ENCODE measurements around the gene ATP6V1G3. TPM values are rescaled to one million over a fixed set of nuclear protein-coding genes. Genes with fewer than 3 reads are reported as not detected.
"Not testable (repeated sequence)": the region's sequence is repeated elsewhere in the genome, so short reads cannot be mapped to it uniquely, and the experiment has no call there.

ATP6V1G3 gene, protein sequence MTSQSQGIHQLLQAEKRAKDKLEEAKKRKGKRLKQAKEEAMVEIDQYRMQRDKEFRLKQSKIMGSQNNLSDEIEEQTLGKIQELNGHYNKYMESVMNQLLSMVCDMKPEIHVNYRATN
- total RNA-seq, result not detected
- long read RNA-seq, result 0 reads

DNA sequence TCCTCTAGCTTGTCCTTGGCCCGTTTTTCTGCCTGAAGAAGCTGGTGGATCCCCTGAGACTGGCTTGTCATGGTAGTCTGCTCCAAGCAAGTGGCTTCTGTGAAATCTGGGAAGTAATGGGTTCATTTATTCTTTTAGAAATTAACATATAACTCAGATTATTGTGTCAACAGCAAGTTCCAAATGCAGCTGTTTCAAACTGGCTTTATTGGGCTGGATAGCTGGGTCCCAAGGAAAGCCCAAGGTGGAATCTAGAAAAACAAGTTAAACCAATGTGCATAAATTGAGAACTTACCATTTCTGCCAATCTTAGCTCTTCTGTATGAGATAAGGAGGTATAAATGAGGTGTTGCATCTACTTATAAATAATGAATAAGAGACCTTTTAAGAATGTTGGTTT lies at the start of gene ATP6V1G3:
Gene ATP6V1G3 (minus strand): TSS at position 101 of the 400 bp plus-strand sequence. CDS start 30 bp downstream, at position 71.
- DNase-seq (ENCODE audit: low spot score), result no peak

DNA sequence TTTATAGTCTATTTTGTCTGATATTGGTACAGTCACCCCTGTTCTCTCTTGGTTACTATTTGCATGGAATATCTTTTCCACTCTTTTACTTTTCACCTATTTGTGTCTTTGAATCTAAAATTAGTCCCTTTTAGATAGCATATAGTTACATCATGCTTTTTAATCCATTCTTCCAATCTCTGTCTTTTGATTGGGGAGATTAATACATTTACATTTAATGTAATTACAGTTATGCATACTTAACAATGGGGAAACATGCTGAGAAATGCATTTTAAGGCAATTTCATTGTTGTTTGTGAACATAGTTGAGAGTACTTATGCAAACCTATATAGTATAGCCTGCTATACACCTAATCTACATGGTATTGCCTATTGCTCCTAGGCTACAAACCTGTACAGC lies 48.4 kb upstream of the ATP6V1G3 start:
- DNase-seq (ENCODE audit: low spot score), result no peak

DNA sequence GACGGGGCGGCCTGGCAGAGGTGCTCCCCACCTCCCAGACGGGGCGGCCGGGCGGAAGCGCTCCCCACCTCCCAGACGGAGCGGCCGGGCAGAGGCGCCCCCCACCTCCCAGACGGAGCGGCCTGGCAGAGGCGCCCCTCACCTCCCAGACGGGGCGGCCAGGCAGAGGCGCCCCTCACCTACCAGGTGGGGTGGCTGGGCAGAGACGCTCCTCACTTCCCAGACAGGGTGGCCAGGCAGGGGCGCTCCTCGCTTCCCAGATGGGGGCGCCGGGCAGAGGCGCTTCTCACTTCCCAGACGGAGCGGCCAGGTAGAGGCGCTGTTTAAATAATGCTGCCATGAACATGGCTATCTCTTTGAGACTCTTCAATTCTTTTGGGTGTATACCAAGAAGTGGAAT lies 43.7 kb upstream of the ATP6V1G3 start:
- no peak for DNase-seq (ENCODE audit: low spot score)

DNA sequence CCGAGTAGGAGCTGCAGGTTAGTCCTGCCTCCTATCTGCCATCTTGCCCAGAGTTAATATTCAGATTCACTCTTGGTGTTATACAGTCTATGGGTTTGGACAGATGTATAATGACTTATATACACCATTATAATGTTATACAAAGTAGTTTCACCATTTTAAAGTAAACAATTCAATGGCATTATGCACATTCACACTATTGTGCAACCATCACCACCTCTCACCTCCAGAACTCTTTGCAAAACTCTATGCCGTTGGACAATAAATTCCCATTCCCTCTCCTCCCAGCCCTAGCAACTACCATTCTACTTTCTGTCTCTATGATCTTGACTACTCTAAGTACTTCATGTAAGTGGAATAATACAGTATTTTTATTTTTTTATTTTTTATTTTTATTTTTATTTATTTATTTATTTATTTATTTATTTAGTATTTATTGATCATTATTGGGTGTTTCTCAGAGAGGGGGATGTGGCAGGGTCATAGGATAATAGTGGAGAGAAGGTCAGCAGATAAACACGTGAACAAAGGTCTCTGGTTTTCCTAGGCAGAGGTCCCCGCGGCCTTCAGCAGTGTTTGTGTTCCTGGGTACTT lies 42.8 kb upstream of the ATP6V1G3 start:
- not testable (repeated sequence) for DNase-seq (ENCODE audit: low spot score)

DNA sequence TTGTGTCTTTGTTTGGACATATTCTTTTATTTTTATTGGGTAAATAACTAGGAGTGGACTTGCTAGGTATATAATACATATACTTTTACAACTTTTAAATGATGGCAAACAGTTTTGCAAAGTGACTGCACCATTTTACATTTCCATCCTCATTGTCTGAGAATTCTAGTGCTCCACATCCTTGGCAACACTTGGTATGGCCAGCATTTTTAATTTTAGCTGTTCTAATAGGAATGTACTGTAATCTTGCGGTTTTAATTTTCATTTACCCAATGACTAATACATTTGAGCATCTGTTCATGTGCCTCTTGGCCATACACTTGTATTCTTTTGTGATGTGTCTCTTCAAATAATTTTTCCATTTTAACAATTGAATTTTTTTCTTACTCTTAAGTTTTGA lies 37.0 kb upstream of the ATP6V1G3 start:
- no peak for DNase-seq (ENCODE audit: low spot score)

DNA sequence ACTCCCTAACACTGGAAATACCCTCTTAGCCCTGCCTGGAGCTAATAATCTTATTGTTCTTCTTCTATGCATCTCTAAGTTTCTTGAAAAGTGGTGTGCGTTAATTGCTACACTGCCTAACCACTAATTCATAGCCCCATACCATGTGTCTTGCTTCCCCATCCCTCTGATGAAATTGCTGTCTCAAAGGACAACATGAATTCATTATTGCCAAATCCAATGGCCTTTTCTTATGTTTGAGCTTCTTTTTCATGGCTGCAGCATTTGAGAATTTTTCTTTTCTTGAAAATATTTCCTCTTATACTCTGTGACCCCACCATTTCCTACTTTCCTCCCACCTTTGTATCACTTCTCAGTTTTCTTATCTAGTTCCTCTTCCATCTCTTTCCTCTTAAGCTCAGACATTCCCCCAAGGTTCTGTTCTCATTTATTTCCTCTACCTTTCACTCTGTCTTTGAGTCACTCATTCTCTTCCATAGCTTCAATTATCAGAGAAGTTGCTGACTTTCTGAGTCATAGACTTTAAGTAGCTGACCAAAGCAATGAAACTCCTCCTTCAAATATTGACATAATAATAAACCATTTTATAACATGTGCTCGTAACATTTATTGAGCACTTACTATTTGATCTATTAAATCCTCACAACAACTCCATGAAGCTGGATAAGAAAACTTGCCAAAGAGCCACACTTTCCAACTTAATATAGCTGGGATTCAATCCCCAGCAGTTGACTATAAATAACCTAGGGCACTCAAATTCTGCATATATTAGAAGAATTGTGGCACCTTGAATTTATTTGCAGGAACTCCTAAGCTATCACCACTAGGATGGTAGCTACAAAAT lies 35.5 kb upstream of the ATP6V1G3 start:
- no peak for DNase-seq (ENCODE audit: low spot score)

DNA sequence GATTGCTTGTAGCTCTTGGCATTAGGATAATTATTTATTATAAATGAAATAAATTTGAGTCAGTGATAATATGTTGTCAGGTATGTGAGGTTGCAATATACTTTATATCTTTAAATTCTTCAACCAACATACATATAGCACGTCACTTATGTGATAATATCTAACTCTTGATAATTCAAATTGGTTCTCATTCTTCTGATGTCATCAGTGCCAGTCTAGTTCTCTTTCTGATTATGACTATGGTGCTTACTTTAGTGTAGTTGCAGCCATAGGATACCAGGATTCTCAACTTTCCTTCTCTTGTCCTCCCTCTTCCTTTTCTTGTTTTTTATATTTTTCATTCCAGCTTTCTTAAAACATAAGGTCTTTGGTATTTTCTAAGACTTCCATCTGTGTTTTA lies 34.8 kb upstream of the ATP6V1G3 start:
- no peak for DNase-seq (ENCODE audit: low spot score)

DNA sequence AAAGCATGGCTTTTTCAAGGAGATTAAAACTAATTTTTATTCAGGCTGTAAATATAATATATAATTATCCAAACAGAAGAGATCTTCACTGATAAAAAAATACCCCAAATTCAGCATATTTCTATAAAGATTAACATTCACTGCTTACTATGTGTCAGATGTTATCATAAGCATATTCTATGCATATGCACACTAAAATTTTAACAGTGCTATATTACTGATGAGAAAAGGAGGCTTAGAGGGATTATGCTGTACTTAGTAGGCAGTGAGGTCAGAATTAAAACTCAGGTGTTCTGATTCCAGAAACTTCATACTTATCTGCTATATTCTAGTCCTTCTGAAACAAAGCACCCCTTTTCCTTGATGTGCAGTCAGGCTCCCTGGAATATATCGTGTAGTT lies 33.8 kb upstream of the ATP6V1G3 start:
- DNase-seq (ENCODE audit: low spot score), result no peak

DNA sequence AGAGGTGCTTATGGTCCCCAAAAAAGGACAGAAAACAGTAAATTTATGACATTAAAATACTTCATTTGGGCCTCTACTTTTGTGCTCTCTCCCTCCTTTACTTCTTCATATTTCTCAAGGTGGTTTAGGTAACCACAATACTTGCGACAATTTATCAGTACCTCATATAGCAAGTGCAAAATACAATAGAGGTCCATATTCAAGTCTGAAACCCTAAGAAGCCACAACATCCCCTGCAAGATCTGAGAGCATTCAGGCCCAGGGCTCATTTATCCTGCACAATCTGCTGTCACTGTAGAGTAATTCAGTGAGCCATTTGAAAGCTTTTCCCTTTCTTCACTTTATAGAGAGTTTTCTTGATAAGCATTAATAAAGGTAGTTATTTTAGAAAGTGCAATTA lies 24.2 kb upstream of the ATP6V1G3 start:
- DNase-seq (ENCODE audit: low spot score), result no peak

DNA sequence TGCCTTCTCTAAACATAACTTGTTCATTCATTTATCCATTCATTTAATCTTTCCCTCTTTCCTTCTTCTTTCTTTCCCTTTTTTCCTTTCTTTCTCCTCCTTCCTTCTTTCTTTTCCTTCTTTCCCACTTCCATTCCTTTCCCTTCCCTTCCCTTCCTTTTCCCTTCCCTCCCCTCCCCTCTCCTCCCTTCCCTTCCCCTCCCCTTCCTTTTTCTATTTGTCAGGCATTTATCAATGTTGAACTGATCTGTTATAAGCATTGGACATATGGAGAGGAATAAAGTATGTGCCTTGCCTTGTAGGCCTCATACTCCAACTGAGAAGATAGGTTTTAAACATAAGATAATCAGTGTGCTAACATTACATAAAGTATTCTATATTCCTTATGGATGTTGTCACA lies 23.7 kb upstream of the ATP6V1G3 start:
- no peak for DNase-seq (ENCODE audit: low spot score)

DNA sequence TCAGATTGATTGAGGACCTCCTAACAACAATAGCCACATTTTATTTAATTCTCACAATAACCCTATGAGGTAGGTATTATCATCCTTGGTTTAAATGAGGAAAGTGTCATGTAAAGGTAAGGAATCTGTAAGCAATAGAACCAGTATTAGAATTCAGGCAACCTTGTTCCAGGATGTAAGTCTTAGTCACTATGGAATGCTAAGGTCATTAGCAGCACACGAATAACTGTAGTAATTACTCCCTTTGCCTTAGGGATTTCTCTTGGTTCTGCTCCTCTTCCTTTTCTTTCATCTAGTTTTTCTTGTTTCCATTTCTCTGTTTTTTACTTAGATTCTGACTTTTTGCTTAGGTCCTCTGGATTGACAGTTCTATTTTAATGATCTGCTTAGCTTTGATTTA lies 23.1 kb upstream of the ATP6V1G3 start:
- no peak for DNase-seq (ENCODE audit: low spot score)

DNA sequence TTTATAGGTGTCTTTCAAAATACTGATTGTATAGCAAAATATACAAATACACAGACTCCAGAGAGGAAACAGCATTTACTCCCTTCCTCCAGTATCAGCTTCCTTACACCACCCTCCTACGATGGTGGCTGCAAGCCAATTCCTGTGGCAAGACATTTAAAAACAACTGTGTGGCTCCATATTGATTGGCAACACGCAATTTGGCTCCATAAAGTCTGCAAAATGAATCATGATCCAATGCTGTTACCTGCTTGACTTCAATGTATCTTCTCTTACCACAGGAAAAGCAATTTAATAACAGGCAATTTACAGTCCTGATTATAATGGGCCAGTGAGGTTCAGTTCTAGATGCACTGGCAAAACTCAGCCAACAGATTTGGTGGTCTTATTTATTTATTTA lies 19.7 kb upstream of the ATP6V1G3 start:
- DNase-seq (ENCODE audit: low spot score), result no peak

DNA sequence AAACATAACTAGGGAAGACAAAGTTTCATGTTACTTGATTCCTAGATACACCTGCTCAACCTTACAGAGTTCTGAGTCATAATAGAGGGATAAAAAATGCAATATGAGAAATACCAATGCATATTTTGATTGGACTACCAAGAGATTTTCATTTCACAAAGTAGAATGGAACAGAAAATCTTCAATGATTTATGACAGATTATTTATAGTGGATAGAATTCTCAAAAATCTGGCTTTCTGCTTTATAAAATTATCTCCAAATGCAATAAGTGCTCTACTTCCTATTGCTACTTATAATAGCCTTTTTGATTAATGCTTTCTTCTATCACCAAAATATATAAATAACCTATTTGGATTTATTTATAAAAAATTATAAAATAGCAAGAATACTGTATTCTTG lies 18.9 kb upstream of the ATP6V1G3 start:
- no peak for DNase-seq (ENCODE audit: low spot score)

DNA sequence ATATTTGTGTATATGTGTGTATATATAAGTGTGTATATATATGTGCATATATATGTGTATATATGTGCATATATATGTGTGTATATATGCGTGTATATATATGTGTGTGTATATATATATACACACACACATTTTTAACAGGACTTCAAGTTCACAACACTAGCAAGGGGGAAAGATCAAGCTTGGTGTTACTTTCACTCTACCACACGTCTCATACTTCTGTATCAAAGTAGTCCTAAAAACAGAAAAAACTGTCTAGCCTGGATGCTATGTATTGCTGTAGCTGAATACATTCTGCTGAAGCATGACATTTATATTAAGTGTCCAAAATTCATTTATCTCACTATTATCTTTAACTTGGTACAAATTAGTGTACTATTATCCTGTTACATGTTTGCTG lies 17.9 kb upstream of the ATP6V1G3 start:
- no peak for DNase-seq (ENCODE audit: low spot score)

DNA sequence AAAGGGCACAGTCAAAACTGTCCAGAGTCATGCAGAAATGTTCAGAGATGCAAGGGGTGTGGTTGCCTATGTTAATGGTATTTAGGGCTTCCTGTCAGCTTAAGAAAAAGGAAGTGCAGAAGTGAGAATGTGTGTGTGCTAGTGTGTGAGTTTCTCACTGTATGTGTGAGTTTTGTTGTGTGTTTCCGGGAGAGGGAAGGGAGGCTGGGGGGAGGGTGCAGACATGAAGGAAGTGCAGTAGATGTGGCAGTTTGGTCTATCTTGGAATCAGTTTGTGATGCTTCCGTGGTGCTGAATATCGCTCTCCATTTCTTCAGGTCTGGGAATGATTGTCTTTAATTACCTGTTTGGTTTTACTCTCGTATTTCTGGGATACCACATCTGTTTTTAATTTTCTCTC lies 16.5 kb upstream of the ATP6V1G3 start:
- DNase-seq (ENCODE audit: low spot score), result no peak

DNA sequence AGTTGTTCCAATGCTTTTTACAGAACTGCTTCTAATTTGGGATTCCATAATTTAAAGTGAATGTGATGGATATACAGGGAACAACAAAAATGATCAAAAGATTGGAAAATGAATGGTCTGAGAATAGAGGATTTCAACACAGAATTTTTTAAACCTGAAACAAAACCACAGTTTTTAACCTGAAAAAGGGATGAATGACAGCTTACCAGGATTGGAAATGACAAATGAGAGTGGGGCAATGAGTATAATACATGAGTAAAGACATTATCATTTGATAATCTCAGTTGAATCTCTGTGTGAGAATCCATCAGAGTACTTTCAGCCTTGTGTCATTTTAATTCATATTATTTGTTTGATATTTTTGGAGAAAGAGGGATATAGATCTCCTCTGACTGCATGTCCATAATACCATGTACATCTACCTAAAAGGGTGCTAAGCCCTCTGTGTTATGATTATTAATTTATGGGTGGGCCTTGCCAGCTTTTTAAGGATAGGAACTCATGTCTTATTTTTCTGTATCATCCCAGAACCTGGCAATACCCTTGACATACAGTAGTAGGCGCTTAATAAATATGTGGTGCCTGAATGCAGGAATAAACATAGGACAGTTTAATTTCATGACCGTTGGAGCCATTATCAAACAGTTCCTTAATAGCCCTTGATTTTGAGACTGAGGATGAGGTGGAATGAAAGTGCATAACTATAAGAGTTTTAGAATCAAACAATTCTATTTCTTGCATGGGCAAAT lies 12.4 kb upstream of the ATP6V1G3 start:
- DNase-seq (ENCODE audit: low spot score), result no peak

DNA sequence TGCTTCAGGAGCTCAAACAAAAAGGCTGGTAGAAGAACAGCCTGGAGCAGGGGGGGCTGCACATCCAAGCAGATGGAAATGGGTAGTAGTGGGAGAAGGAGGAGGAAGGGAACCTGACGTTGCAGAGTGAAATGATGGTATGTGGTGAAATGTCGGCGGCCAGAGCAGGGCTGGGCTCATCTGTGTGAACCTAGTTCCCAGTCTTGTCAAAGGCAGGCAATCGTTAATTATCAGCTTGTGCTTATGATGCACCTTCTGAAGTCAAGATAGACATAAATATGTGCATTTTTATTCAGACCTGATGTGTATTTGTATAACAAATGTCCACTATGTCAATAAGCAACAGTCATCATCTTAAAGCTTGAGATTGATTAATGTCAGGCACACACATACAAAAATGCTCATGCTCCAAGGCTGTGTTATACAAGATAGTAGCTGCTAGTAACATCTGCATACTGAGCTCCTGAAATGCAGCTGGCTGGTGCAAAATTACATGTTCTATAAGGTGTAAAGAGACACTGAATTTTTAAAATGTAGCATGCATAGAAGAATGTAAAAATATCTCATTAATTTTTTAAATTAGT lies 10.6 kb upstream of the ATP6V1G3 start:
- DNase-seq (ENCODE audit: low spot score), result no peak

DNA sequence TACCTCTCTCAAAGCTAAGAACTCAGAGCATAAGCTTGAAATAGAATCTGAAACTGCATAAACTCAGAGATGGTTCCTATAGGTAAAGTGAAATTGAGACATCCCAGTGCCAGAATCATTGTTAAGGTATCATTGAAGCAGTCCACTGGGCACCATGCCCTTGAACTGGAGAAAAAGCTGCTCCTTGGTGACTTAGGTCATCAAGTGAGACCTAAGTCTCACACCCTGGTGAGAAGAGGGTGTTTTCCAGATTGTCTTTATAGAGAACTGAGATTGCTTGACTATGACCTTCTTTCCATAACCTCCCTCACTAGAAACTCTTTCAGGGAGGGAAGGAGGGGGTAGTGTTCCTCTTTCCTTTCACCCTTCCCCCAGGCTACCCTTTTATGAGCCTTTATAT lies 9.4 kb upstream of the ATP6V1G3 start:
- DNase-seq (ENCODE audit: low spot score), result no peak

DNA sequence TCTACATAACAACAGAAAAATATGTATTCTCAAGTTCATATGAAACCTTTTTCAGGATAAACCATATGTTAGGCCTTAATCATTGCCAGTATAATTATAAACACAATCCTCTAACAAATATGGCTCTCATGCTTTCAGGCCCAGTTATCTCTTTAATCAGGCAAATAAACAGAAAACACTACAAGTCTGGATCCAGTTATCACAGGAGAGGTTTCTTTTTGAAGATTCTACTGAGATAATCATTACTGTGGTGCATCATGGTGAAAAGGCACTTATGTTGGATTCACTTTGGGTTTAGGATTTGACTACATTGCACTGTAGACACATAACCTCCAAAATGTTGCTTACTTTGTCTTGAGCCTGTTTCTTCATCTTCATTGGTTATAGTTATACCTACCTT lies 8.4 kb upstream of the ATP6V1G3 start:
- no peak for DNase-seq (ENCODE audit: low spot score)

DNA sequence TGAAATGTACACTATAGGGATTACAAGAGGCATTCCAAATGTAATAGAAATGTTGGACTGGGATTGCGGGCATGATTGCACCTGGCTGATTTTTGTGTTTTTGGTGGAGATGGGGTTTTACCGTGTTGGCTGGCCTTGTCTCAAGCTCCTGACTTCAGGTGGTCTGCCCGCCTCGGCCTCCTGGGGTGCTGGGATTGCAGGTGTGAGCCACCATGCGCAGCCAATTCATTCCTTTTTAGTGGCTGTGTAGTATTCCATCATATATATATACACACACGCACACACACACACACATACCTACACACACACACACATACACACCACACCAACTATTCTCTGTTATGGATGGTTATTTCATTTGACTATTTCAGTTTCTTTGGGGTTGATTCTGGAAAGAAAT lies 4.7 kb upstream of the ATP6V1G3 start:
- no peak for DNase-seq (ENCODE audit: low spot score)

DNA sequence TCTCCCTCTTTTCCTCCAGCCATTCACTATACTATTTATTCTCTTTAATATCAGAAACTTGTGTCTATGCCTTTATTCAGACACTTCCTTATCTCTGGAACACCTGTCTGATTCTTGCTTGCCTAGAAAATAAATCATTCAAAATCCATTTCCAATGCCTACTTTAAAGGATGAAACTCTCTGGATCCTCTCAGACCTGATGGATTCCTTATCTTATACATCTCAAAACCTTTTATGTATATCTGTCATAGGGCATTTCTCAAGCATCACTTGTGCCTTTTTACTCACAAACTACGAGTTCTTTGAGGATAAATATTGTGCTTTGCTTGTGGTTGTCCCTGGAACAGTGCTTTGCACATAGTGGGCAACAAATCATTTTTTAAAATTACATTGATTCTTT lies 3.8 kb upstream of the ATP6V1G3 start:
- no peak for DNase-seq (ENCODE audit: low spot score)

Data from mesenteric fat pad (tissue), 1 donor.